Osteoblast (primary cell): ENCODE results near the gene SPATS2L. TPM values are rescaled to one million over a fixed set of nuclear protein-coding genes. Genes with fewer than 3 reads are reported as not detected.
"Not testable (repeated sequence)": the region's sequence is repeated elsewhere in the genome, so short reads cannot be mapped to it uniquely, and the experiment has no call there.

Experiments
- DNase-seq: peaks from one replicate; pipeline ENCODE4 v3.0.0; 2011; ENCODE audit warnings: low spot score, mixed read lengths; ENCODE audit not compliant: insufficient read length; ENCODE audit errors: missing footprints
- H2AFZ ChIP-seq: 2 replicates; pipeline ENCODE4 v1.6.0; 2011; ENCODE audit warnings: mild to moderate bottlenecking, low read length
- H3K27ac ChIP-seq: 2 replicates; pipeline ENCODE4 v1.5.1; 2011; ENCODE audit warnings: mild to moderate bottlenecking, low read depth, low read length, moderate library complexity
- H3K27me3 ChIP-seq: 2 replicates; pipeline ENCODE4 v1.6.0; 2012; ENCODE audit warnings: mild to moderate bottlenecking, control low read depth, inconsistent platforms, low read length, moderate library complexity; ENCODE audit not compliant: insufficient read depth
- H3K36me3 ChIP-seq: 2 replicates; pipeline ENCODE4 v1.5.1; 2011; ENCODE audit warnings: mild to moderate bottlenecking, low read length, control low read depth, moderate library complexity; ENCODE audit not compliant: insufficient read depth
- H3K4me1 ChIP-seq: 2 replicates; pipeline ENCODE4 v1.5.1; 2011; ENCODE audit warnings: mild to moderate bottlenecking, low read length, control low read depth, moderate library complexity; ENCODE audit not compliant: insufficient read depth
- H3K4me2 ChIP-seq: 2 replicates; pipeline ENCODE4 v1.6.0; 2011; ENCODE audit warnings: mild to moderate bottlenecking, low read length; ENCODE audit not compliant: insufficient read depth
- H3K4me3 ChIP-seq: fragments of 200-600 bp; sonication (generic); 3 replicates; pipeline ENCODE4 v1.5.1; 2012; ENCODE audit warnings: mild to moderate bottlenecking, low read length, inconsistent platforms; ENCODE audit not compliant: insufficient read depth
- H3K79me2 ChIP-seq: 2 replicates; pipeline ENCODE4 v1.6.0; 2012; ENCODE audit warnings: mild to moderate bottlenecking, low read length, control low read depth, inconsistent platforms; ENCODE audit not compliant: insufficient read depth
- H3K9me3 ChIP-seq: 2 replicates; pipeline ENCODE4 v1.5.1; 2011; ENCODE audit warnings: low read depth, low read length, control low read depth
- H4K20me1 ChIP-seq: 2 replicates; pipeline ENCODE4 v1.6.0; 2012; ENCODE audit warnings: mild to moderate bottlenecking, low read length, control low read depth; ENCODE audit not compliant: insufficient read depth
- total RNA-seq: library from RNA; depleted of rRNA; stranded (reverse); fragments of >200 nt; gene quantifications from 2 replicates; pipeline ENCODE4 v1.2.3, GENCODE V29; 2012
- TF ChIP-seq, protein P1 (sequence below): IDR thresholded peaks from 2 replicates; pipeline ENCODE4 v1.5.1; 2011; ENCODE audit warnings: mild to moderate bottlenecking, low read depth, low read length, moderate library complexity; ENCODE audit errors: extremely low read depth

Gene SPATS2L
- total RNA-seq, 1 donor, result 74.6 TPM

DNA sequence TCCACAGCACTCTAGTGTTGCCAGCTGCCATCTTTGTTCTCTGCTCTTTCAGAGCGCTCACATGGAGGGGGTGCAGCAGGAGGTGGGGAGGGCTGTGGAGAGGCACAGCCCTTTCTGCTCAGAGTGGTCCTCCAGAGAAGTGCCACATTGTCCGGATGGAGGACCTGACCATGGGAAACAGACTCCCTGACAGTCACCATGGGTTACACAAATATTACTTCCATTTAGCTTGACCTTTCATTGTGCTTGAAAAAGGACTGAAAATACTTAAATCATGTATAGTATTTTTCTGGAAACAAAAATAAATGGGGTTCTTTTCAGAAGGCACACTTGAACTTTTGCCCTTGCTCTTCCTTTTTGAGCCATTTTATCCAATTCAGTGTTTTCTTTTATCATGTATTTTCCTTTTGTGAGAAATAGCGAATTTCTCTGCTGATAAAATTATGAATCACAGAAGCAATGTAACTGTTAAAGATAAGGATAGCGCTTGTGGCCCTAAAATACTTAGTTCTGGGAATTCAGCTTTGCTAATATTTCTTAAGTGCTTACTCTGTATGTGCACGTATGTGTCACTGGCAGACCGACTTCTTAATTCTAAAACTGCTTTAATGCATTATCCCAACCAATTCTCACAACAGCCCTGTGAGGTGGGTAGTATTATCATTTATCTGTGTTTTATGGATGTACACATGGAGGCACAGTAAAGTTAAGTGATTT, 34.2 kb downstream of the SPATS2L start:
- no peak overlapping the region for H3K4me3 ChIP-seq
- peaks cover 32% of the 10 kb centered on the region for H3K4me1 ChIP-seq
- no peaks in the 10 kb centered on the region for H4K20me1 ChIP-seq
- no peaks in the 10 kb centered on the region for H3K36me3 ChIP-seq
- H3K27me3 ChIP-seq, result no peaks in the 10 kb centered on the region
- TF ChIP-seq, protein P1, sequence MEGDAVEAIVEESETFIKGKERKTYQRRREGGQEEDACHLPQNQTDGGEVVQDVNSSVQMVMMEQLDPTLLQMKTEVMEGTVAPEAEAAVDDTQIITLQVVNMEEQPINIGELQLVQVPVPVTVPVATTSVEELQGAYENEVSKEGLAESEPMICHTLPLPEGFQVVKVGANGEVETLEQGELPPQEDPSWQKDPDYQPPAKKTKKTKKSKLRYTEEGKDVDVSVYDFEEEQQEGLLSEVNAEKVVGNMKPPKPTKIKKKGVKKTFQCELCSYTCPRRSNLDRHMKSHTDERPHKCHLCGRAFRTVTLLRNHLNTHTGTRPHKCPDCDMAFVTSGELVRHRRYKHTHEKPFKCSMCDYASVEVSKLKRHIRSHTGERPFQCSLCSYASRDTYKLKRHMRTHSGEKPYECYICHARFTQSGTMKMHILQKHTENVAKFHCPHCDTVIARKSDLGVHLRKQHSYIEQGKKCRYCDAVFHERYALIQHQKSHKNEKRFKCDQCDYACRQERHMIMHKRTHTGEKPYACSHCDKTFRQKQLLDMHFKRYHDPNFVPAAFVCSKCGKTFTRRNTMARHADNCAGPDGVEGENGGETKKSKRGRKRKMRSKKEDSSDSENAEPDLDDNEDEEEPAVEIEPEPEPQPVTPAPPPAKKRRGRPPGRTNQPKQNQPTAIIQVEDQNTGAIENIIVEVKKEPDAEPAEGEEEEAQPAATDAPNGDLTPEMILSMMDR, result no peak
- no peak overlapping the region for H2AFZ ChIP-seq
- H3K9me3 ChIP-seq, result no peaks in the 10 kb centered on the region
- peaks cover 84% of the 10 kb centered on the region for H3K79me2 ChIP-seq
- no peak overlapping the region for H3K4me2 ChIP-seq
- DNase-seq, result no peak
- H3K27ac ChIP-seq, result peak overlapping the region; percentile 62

DNA sequence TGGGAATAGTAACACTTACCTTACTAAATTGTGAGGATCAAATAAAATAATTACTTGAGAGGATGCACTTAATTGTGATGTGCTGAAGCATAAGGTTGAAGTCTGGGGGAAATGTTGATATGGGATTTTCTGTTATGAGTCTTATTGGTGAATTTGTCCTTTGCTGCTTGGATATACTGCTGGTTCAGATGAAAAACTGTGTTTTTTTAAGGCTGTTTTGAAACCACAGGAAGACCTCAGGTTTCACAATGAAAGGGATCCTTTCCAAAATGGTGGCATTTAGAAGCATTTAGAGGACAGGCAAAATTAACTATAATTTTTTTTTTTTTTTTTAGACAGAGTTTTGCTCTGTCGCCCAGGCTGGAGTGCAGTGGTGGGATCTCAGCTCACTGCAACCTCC, 34.9 kb downstream of the SPATS2L start:
- Histone ChIP-seq H3K9me3 (no peaks in the 10 kb centered on the region), H2AFZ (no peak overlapping the region), H3K27ac (peak overlapping the region; percentile 62), H4K20me1 (no peaks in the 10 kb centered on the region), H3K4me2 (no peak overlapping the region), H3K27me3 (no peaks in the 10 kb centered on the region), H3K4me3 (no peak overlapping the region), H3K4me1 (peaks cover 32% of the 10 kb centered on the region), H3K79me2 (peaks cover 85% of the 10 kb centered on the region), H3K36me3 (no peaks in the 10 kb centered on the region)
- TF ChIP-seq, protein P1, result no peak
- DNase-seq, result no peak

DNA sequence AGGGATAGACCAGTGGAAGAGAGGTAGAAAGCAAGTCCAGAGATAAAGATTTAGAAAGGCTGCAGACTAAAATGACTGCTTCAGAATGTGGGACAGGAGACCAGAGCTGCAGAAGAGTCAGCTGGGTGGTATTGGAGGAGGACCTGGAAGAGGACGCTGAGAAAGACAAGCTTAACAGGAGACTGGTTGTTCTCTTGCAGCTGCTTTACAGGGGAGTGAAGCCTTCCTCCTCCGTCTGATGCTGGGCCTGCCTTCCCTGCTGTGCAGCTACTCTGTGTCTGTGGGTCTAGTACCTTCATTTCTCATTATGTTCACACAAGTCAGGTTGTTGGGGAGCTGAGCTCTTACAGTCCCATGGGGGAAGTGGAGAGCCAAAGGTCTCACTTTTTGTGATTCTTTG, 35.7 kb downstream of the SPATS2L start:
- Histone ChIP-seq H2AFZ (no peak overlapping the region), H3K27ac (no peak overlapping the region), H3K9me3 (no peaks in the 10 kb centered on the region), H3K36me3 (no peaks in the 10 kb centered on the region), H3K79me2 (peaks cover 85% of the 10 kb centered on the region), H3K4me2 (no peak overlapping the region), H3K27me3 (no peaks in the 10 kb centered on the region), H3K4me1 (peaks cover 29% of the 10 kb centered on the region), H4K20me1 (no peaks in the 10 kb centered on the region), H3K4me3 (no peak overlapping the region)
- no peak for DNase-seq
- TF ChIP-seq, protein P1, result no peak

DNA sequence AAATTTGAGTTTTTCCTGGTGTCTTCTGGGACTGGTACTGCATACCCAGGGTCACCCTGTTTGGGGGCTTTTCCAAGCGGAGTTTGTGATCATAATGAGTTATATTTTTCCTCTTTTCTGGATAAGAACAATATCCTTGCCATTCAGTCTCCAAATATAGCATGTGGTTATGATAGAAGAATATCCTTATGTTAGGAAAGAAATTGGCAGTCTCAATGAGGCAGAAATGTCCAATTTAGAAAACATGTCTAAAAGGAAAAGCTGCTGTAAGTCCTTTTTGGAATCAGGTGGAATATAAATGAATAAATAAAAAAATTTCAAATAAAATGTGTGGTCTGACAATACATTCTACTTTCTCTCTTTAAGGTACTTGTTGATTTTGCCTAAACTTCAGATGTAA, 36.2 kb downstream of the SPATS2L start:
- Histone ChIP-seq H3K9me3 (no peaks in the 10 kb centered on the region), H2AFZ (no peak overlapping the region), H3K27me3 (no peaks in the 10 kb centered on the region), H3K4me2 (no peak overlapping the region), H3K36me3 (no peaks in the 10 kb centered on the region), H3K79me2 (peaks cover 85% of the 10 kb centered on the region), H4K20me1 (no peaks in the 10 kb centered on the region), H3K4me1 (peaks cover 25% of the 10 kb centered on the region), H3K27ac (no peak overlapping the region), H3K4me3 (no peak overlapping the region)
- TF ChIP-seq, protein P1, result no peak
- no peak for DNase-seq

DNA sequence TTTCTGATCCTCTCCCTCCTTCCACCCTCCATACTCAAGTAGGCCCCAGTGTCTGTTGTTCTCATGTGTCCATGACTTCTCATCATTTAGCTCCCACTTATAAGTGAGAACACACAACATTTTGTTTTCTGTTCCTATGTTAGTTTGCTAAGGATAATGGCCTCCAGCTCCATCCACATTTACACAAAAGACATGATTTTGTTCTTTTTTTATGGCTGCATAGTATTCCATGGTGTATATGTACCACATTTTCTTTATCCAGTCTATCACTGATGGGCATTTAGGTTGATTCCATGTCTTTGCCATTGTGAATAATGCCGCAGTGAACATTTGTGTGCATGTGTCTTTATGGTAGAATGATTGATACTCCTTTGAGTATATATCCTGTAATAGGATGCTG, 37.7 kb downstream of the SPATS2L start:
- peaks cover 83% of the 10 kb centered on the region for H3K79me2 ChIP-seq
- not testable (repeated sequence) for H3K36me3 ChIP-seq, DNase-seq, H3K27ac ChIP-seq, H3K27me3 ChIP-seq, H4K20me1 ChIP-seq, H2AFZ ChIP-seq, H3K9me3 ChIP-seq, H3K4me2 ChIP-seq, H3K4me3 ChIP-seq
- H3K4me1 ChIP-seq, result peaks cover 13% of the 10 kb centered on the region
